Liver (tissue), 9 donors: ENCODE data around the gene CENPU. TPM values are rescaled to one million over a fixed set of nuclear protein-coding genes. Genes with fewer than 3 reads are reported as not detected.

Experiments
- DNase-seq: peaks from one replicate; pipeline ENCODE4 v3.0.0-alpha.2; 2017; ENCODE audit warnings: low spot score
- H3K27ac ChIP-seq, 2 donors: one replicate each; pipeline ENCODE4 v1.7.0; 2013; ENCODE audit warnings: inconsistent platforms in 2 of 2, low read length in 2 of 2, control low read depth in 1 of 2, low read depth in 1 of 2, mild to moderate bottlenecking in 1 of 2
- H3K27me3 ChIP-seq, 4 donors: one replicate each; pipeline versions ENCODE4 v1.6.1 to v1.7.0; 2013; ENCODE audit warnings: low read length in 3 of 4, inconsistent platforms in 1 of 4, mild to moderate bottlenecking in 1 of 4, moderate library complexity in 1 of 4; ENCODE audit not compliant: control insufficient read depth in 4 of 4, insufficient read depth in 4 of 4
- H3K36me3 ChIP-seq, 4 donors: one replicate each; pipeline versions ENCODE4 v1.6.1 to v1.7.0; 2013; ENCODE audit warnings: low read length in 3 of 4, mild to moderate bottlenecking in 3 of 4, low read depth in 1 of 4, moderate library complexity in 1 of 4; ENCODE audit not compliant: control insufficient read depth in 4 of 4, insufficient read depth in 3 of 4
- H3K4me1 ChIP-seq, 4 donors: one replicate each; pipeline versions ENCODE4 v1.6.1 to v1.7.0; 2013; ENCODE audit warnings: low read length in 3 of 4, mild to moderate bottlenecking in 3 of 4, moderate library complexity in 1 of 4; ENCODE audit not compliant: control insufficient read depth in 4 of 4, insufficient read depth in 4 of 4
- H3K4me3 ChIP-seq, 3 donors: one replicate each; pipeline versions ENCODE4 v1.6.1 to v1.7.0; 2013; ENCODE audit warnings: low read length in 3 of 3, control low read depth in 1 of 3, low read depth in 1 of 3, mild to moderate bottlenecking in 1 of 3
- H3K9ac ChIP-seq, 2 donors: one replicate each; pipeline ENCODE4 v1.7.0; 2013; ENCODE audit warnings: low read length in 2 of 2, mild to moderate bottlenecking in 2 of 2, moderate library complexity in 2 of 2, control low read depth in 1 of 2, low read depth in 1 of 2
- H3K9me3 ChIP-seq, 4 donors: one replicate each; pipeline versions ENCODE4 v1.6.1 to v1.7.0; 2013; ENCODE audit warnings: low read length in 3 of 4; ENCODE audit not compliant: control insufficient read depth in 4 of 4
- ATF3 ChIP-seq: IDR thresholded peaks from 2 replicates; pipeline ENCODE4 v1.6.1; 2016; ENCODE audit warnings: antibody characterized with exemption
- CTCF ChIP-seq: fragments of 150-350 bp; IDR thresholded peaks from 2 replicates; pipeline ENCODE4 v1.5.1; 2017; ENCODE audit warnings: improper control_type of control experiment, low read depth, low read length; ENCODE audit not compliant: missing input control
- EGR1 ChIP-seq, 2 donors: IDR thresholded peaks; 2 replicates each; pipeline ENCODE4 v1.6.1; 2016 to 2018; ENCODE audit warnings: antibody characterized with exemption in 2 of 2, low read depth in 2 of 2
- FOXA1 ChIP-seq: IDR thresholded peaks from 2 replicates; pipeline ENCODE4 v1.6.1; 2016; ENCODE audit warnings: antibody characterized with exemption
- FOXA2 ChIP-seq: IDR thresholded peaks from 2 replicates; pipeline ENCODE4 v1.6.1; 2016; ENCODE audit warnings: antibody characterized with exemption
- GABPA ChIP-seq, 2 donors: IDR thresholded peaks in 1 of 2; conservative IDR thresholded peaks in 1 of 2; 2 replicates each; pipeline ENCODE4 v1.6.1; 2016; ENCODE audit warnings: antibody characterized with exemption in 2 of 2, mild to moderate bottlenecking in 1 of 2, moderate library complexity in 1 of 2
- HNF4A ChIP-seq, 2 donors: conservative IDR thresholded peaks; 2 replicates each; pipeline ENCODE4 v1.6.1; 2016; ENCODE audit warnings: antibody characterized with exemption in 2 of 2, mild to moderate bottlenecking in 2 of 2
- HNF4G ChIP-seq: IDR thresholded peaks from 2 replicates; pipeline ENCODE4 v1.6.1; 2016; ENCODE audit warnings: antibody characterized with exemption
- JUND ChIP-seq, 2 donors: IDR thresholded peaks; 2 replicates each; pipeline ENCODE4 v1.6.1; 2016; ENCODE audit warnings: antibody characterized with exemption in 2 of 2
- MAX ChIP-seq: IDR thresholded peaks from 2 replicates; pipeline ENCODE4 v1.6.1; 2016; ENCODE audit warnings: antibody characterized with exemption
- NR2F2 ChIP-seq: IDR thresholded peaks from 2 replicates; pipeline ENCODE4 v1.6.1; 2016; ENCODE audit warnings: antibody characterized with exemption
- RAD21 ChIP-seq, 2 donors: IDR thresholded peaks; 2 replicates each; pipeline ENCODE4 v1.6.1; 2016; ENCODE audit warnings: antibody characterized with exemption in 2 of 2, mild to moderate bottlenecking in 2 of 2
- RXRA ChIP-seq, 2 donors: IDR thresholded peaks; 2 replicates each; pipeline ENCODE4 v1.6.1; 2017 to 2018; ENCODE audit warnings: antibody characterized with exemption in 2 of 2, mild to moderate bottlenecking in 1 of 2
- SP1 ChIP-seq: IDR thresholded peaks from 2 replicates; pipeline ENCODE4 v1.6.1; 2018; ENCODE audit warnings: antibody characterized with exemption, mild to moderate bottlenecking
- TAF1 ChIP-seq: conservative IDR thresholded peaks from 2 replicates; pipeline ENCODE4 v1.6.1; 2016; ENCODE audit warnings: antibody characterized with exemption, mild to moderate bottlenecking
- YY1 ChIP-seq: IDR thresholded peaks from 2 replicates; pipeline ENCODE4 v1.6.1; 2016; ENCODE audit warnings: antibody characterized with exemption, mild to moderate bottlenecking
- WGBS: extraction: QIAGEN DNeasy Blood & Tissue Kit; methylation state at CpG from one replicate; pipeline ENCODE4 v1.1.7; 2013; 5-methylcytosine and 5-hydroxymethylcytosine counted together
- polyA plus RNA-seq, 2 donors: library from polyadenylated mRNA; stranded (reverse) in 1 of 2; unstranded in 1 of 2; fragments of 200-250 nt in 1 of 2; fragments of >200 nt in 1 of 2; fragmentation: Nextera tagmentation in 1 of 2; extraction: Ambion mirVana in 1 of 2; gene quantifications; one replicate each; pipeline versions ENCODE4 v1.2.1 to v1.2.3, GENCODE V29; 2013 to 2015
- total RNA-seq, 2 donors: library from RNA; depleted of rRNA; stranded (reverse); fragments of >200 nt; gene quantifications; one replicate each; pipeline ENCODE4 v1.2.3, GENCODE V29; 2014
- TF ChIP-seq, protein P1 (sequence below): IDR thresholded peaks from 2 replicates; pipeline ENCODE4 v1.6.1; 2016; ENCODE audit warnings: antibody characterized with exemption, mild to moderate bottlenecking
- donor health status: healthy.
- donor health status: healthy.
- donor health status: healthy.
- donor health status: healthy.
- donor health status: healthy.

Gene CENPU
- total and polyA plus RNA-seq, 4 donors: 1.2 to 22.0 (median 1.8) TPM

- Histone ChIP-seq H3K36me3 (peaks cover 21 to 87% (median 85%) of the 10 kb centered on the region in 4 donors), H3K9ac (no peak overlapping the region), H3K4me1 (no peaks in the 10 kb centered on the region), H3K27me3 (no peaks in the 10 kb centered on the region), H3K9me3 (no peaks in the 10 kb centered on the region), H3K4me3 (no peak overlapping the region), H3K27ac (no peak overlapping the region)
- no peak for DNase-seq
- no peak for TF ChIP-seq CTCF
- TF ChIP-seq FOXA1: no peak
- TF ChIP-seq EGR1 (IDR thresholded peaks at IDR 0.05; ENCODE audit: low read depth in 2 of 2): no peak
- TF ChIP-seq HNF4A (conservative IDR thresholded peaks at IDR 0.05): no peak
- no peak for TF ChIP-seq NR2F2
- no peak for TF ChIP-seq TAF1
- TF ChIP-seq JUND (IDR thresholded peaks at IDR 0.05): no peak
- TF ChIP-seq, protein P1, sequence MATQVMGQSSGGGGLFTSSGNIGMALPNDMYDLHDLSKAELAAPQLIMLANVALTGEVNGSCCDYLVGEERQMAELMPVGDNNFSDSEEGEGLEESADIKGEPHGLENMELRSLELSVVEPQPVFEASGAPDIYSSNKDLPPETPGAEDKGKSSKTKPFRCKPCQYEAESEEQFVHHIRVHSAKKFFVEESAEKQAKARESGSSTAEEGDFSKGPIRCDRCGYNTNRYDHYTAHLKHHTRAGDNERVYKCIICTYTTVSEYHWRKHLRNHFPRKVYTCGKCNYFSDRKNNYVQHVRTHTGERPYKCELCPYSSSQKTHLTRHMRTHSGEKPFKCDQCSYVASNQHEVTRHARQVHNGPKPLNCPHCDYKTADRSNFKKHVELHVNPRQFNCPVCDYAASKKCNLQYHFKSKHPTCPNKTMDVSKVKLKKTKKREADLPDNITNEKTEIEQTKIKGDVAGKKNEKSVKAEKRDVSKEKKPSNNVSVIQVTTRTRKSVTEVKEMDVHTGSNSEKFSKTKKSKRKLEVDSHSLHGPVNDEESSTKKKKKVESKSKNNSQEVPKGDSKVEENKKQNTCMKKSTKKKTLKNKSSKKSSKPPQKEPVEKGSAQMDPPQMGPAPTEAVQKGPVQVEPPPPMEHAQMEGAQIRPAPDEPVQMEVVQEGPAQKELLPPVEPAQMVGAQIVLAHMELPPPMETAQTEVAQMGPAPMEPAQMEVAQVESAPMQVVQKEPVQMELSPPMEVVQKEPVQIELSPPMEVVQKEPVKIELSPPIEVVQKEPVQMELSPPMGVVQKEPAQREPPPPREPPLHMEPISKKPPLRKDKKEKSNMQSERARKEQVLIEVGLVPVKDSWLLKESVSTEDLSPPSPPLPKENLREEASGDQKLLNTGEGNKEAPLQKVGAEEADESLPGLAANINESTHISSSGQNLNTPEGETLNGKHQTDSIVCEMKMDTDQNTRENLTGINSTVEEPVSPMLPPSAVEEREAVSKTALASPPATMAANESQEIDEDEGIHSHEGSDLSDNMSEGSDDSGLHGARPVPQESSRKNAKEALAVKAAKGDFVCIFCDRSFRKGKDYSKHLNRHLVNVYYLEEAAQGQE: no peak
- no peak for TF ChIP-seq MAX
- no peak for TF ChIP-seq HNF4G
- no peak for TF ChIP-seq FOXA2
- no peak for TF ChIP-seq GABPA (IDR thresholded peaks at IDR 0.05 in 1 of 2, conservative IDR thresholded peaks at IDR 0.05 in 1 of 2)
- 91% methylated on average over 14 of the region's 14 CpGs for WGBS
These were observed 29.4 kb upstream of the CENPU start for GRCh38 chr4:184763150-184763780.

GRCh38 chr4:184762100-184762499 lies 28.2 kb upstream of the CENPU start:
- WGBS: 86% methylated on average over 5 of the region's 5 CpGs
- Histone ChIP-seq H3K4me1 (no peaks in the 10 kb centered on the region), H3K9me3 (no peaks in the 10 kb centered on the region), H3K27ac (no peak overlapping the region), H3K9ac (no peak overlapping the region), H3K36me3 (peaks cover 20 to 87% (median 84%) of the 10 kb centered on the region in 4 donors), H3K4me3 (no peak overlapping the region), H3K27me3 (no peaks in the 10 kb centered on the region)
- DNase-seq: no peak
- TF ChIP-seq HNF4A (conservative IDR thresholded peaks at IDR 0.05): no peak
- TF ChIP-seq TAF1: no peak
- no peak for TF ChIP-seq EGR1 (IDR thresholded peaks at IDR 0.05; ENCODE audit: low read depth in 2 of 2)
- TF ChIP-seq HNF4G: no peak
- TF ChIP-seq, protein P1: no peak
- TF ChIP-seq NR2F2: no peak
- TF ChIP-seq FOXA2: no peak
- no peak for TF ChIP-seq RAD21 (IDR thresholded peaks at IDR 0.05)
- TF ChIP-seq CTCF: no peak
- TF ChIP-seq MAX: no peak
- TF ChIP-seq RXRA (IDR thresholded peaks at IDR 0.05): no peak
- no peak for TF ChIP-seq FOXA1
- no peak for TF ChIP-seq JUND (IDR thresholded peaks at IDR 0.05)
- TF ChIP-seq YY1: no peak
- TF ChIP-seq ATF3: no peak
- TF ChIP-seq SP1: no peak
